IPS DF 6.9 (cell line): Measurements from ENCODE around the gene PTGER1.

Experiments used
- DNase-seq: peaks from one replicate; pipeline ENCODE4 v3.0.0-alpha.2; 2013; ENCODE audit warnings: low read depth, low spot score
- H3K27ac ChIP-seq: one replicate; pipeline ENCODE4 v1.5.1; 2013; ENCODE audit warnings: low read length, control low read depth
- H3K27me3 ChIP-seq: 2 replicates; pipeline ENCODE4 v1.6.1; 2013; ENCODE audit warnings: mild to moderate bottlenecking, low read length; ENCODE audit not compliant: control insufficient read depth, insufficient read depth
- H3K36me3 ChIP-seq: 2 replicates; pipeline ENCODE4 v1.6.1; 2013; ENCODE audit warnings: low read length; ENCODE audit not compliant: control insufficient read depth, insufficient read depth
- H3K4me1 ChIP-seq: 2 replicates; pipeline ENCODE4 v1.6.1; 2013; ENCODE audit warnings: low read length; ENCODE audit not compliant: control insufficient read depth, insufficient read depth
- H3K4me3 ChIP-seq: 2 replicates; pipeline ENCODE4 v1.5.1; 2013; ENCODE audit warnings: mild to moderate bottlenecking, low read length
- H3K9me3 ChIP-seq: 2 replicates; pipeline ENCODE4 v1.6.1; 2013; ENCODE audit warnings: low read length, inconsistent platforms; ENCODE audit not compliant: control insufficient read depth, insufficient read depth
- WGBS: extraction: QIAGEN DNeasy Blood & Tissue Kit; methylation state at CpG from one replicate; pipeline ENCODE4 v1.1.7; 2013; ENCODE audit warnings: mixed read lengths, missing lambda C conversion rate; ENCODE audit not compliant: insufficient read length, insufficient coverage; 5-methylcytosine and 5-hydroxymethylcytosine counted together

PTGER1 gene

GRCh38 chr19:14427461-14427860 lies 47.7 kb downstream of the PTGER1 start:
- DNase-seq: no peak

GRCh38 chr19:14425696-14426138 lies 49.4 kb downstream of the PTGER1 start:
- no peak for DNase-seq
- Histone ChIP-seq H3K27me3 (no peaks in the 10 kb centered on the region), H3K4me1 (peaks cover 2% of the 10 kb centered on the region; the same call in 1 of the 2 replicates), H3K36me3 (no peaks in the 10 kb centered on the region), H3K9me3 (no peaks in the 10 kb centered on the region), H3K27ac (no peak overlapping the region), H3K4me3 (no peak overlapping the region)
- no CpG with 5 or more reads among the region's 7 CpGs for WGBS

More at GRCh38 chr19:14427461-14427860, 47.7 kb downstream of the PTGER1 start:
- H3K9me3 ChIP-seq: no peaks in the 10 kb centered on the region
- no peaks in the 10 kb centered on the region for H3K27me3 ChIP-seq
- H3K27ac ChIP-seq: no peak overlapping the region
- no peak overlapping the region for H3K4me3 ChIP-seq
- peaks cover 2% of the 10 kb centered on the region; the same call in 1 of the 2 replicates for H3K4me1 ChIP-seq
- no CpG with 5 or more reads among the region's 2 CpGs for WGBS
- H3K36me3 ChIP-seq: no peaks in the 10 kb centered on the region
